HepG2 (cell line): Measurements from ENCODE around the gene CAMKMT. TPM values are rescaled to one million over a fixed set of nuclear protein-coding genes. Genes with fewer than 3 reads are reported as not detected.

Experiments
- ATAC-seq: fragments of 200-7000 bp; cut with Tn5 transposase; 3 replicates; pipeline ENCODE4 v1.9.1; 2020; ENCODE audit warnings: mild to moderate bottlenecking, moderate library complexity
- BruUV-seq: library from RNA; stranded (reverse); fragments of 400-500 nt; replicated peaks from 2 replicates; lab custom pipeline; 2021; lab: Mats Ljungman, UMichigan
- CTCF ChIA-PET: fragments of 300-600 bp; formaldehyde crosslinking; extraction: SDS; loops from one replicate; lab custom pipeline; 2021; ENCODE audit warnings: low total read pairs, inconsistent platforms, low intra/inter-chr PET ratio; lab: Yijun Ruan, JAX
- POLR2A ChIA-PET: fragments of 350-600 bp; sonication (Branson Sonifier 250); formaldehyde crosslinking; loops from one replicate; lab custom pipeline; 2020; ENCODE audit warnings: antibody characterized with exemption, inconsistent platforms; lab: Yijun Ruan, JAX
- DNase-seq: peaks from one replicate; pipeline ENCODE4 v3.0.0-alpha.2; 2015; ENCODE audit warnings: low spot score
- FAIRE-seq: peaks from 3 replicates; lab custom pipeline; 2011; peaks lifted over from hg19 to GRCh38; lab: Jason Lieb, UNC
- H2AFZ ChIP-seq: one replicate; pipeline ENCODE4 v1.6.1; 2011; ENCODE audit warnings: low read length, inconsistent platforms
- H3K27ac ChIP-seq: fragments of 300-600 bp; 3 replicates; pipeline ENCODE4 v1.8.0; 2011; ENCODE audit warnings: mixed run types, mild to moderate bottlenecking, mixed read lengths, low read length, inconsistent platforms; ENCODE audit not compliant: insufficient read depth; ENCODE audit errors: extremely low read length
- H3K27me3 ChIP-seq, 2 experiments: fragments of 200-600 bp in 1 of 2; 2 replicates in 1 of 2; 3 replicates in 1 of 2; pipeline versions ENCODE4 v1.6.0 to v1.8.0; 2011; ENCODE audit warnings: low read length in 2 of 2, mild to moderate bottlenecking in 2 of 2, moderate library complexity in 2 of 2, inconsistent platforms in 1 of 2; ENCODE audit not compliant: insufficient read depth in 2 of 2, control insufficient read depth in 1 of 2
- H3K36me3 ChIP-seq, 2 experiments: fragments of 200-600 bp in 1 of 2; replicated peaks in 1 of 2; 2 replicates in 1 of 2; 3 replicates in 1 of 2; pipeline versions ENCODE4 v1.5.1 to v1.8.0; 2011; ENCODE audit warnings: low read length in 2 of 2, inconsistent platforms in 1 of 2; ENCODE audit not compliant: insufficient read depth in 2 of 2, control insufficient read depth in 1 of 2
- H3K4me1 ChIP-seq: 2 replicates; pipeline ENCODE4 v1.5.1; 2012; ENCODE audit warnings: low read length, inconsistent platforms; ENCODE audit not compliant: insufficient read depth
- H3K4me2 ChIP-seq: 2 replicates; pipeline ENCODE4 v1.6.0; 2011; ENCODE audit warnings: low read depth, low read length, inconsistent platforms
- H3K4me3 ChIP-seq, 3 experiments: fragments of 200-600 bp in 1 of 3; sonication (generic), shearing (Covaris generic) in 1 of 3; replicated peaks in 1 of 3; 2 replicates each; pipeline ENCODE4 v1.5.1; 2011 to 2016; ENCODE audit warnings: low read length in 3 of 3, inconsistent platforms in 2 of 3, low read depth in 2 of 3, mild to moderate bottlenecking in 2 of 3, control low read depth in 1 of 3, mixed read lengths in 1 of 3; ENCODE audit not compliant: insufficient read depth in 1 of 3
- H3K79me2 ChIP-seq: one replicate; pipeline ENCODE4 v1.6.1; 2011; ENCODE audit warnings: low read length, inconsistent platforms; ENCODE audit not compliant: insufficient read depth
- H3K9ac ChIP-seq: 2 replicates; pipeline ENCODE4 v1.6.0; 2011; ENCODE audit warnings: mild to moderate bottlenecking, low read depth, low read length, inconsistent platforms; ENCODE audit not compliant: insufficient read depth
- H3K9me3 ChIP-seq: 2 replicates; pipeline ENCODE4 v1.5.1; 2012; ENCODE audit warnings: mild to moderate bottlenecking, low read length
- H4K20me1 ChIP-seq: 2 replicates; pipeline ENCODE4 v1.6.0; 2011; ENCODE audit warnings: inconsistent platforms, mild to moderate bottlenecking, low read length, moderate library complexity; ENCODE audit not compliant: insufficient read depth
- NCOR1 ChIP-seq: fragments of 200-600 bp; sonication (generic); IDR thresholded peaks from 2 replicates; pipeline ENCODE4 v1.7.0; 2017; ENCODE audit warnings: antibody characterized with exemption, low read length, borderline replicate concordance
- RBFOX2 ChIP-seq: fragments of 200-400 bp; formaldehyde crosslinking; IDR thresholded peaks from 2 replicates; pipeline ENCODE4 v1.6.1; 2017; ENCODE audit warnings: low read depth, mild to moderate bottlenecking, low read length
- WGBS: methylation state at CpG from one replicate; pipeline ENCODE4 v1.1.6; 2017; ENCODE audit warnings: low lambda C conversion rate; 5-methylcytosine and 5-hydroxymethylcytosine counted together
- in situ Hi-C: cut with HindIII; loops from 2 replicates; pipeline ENCODE4 v1.10.0; 2017; ENCODE audit warnings: low pct_unique_long_range_greater_than_20kb; ENCODE audit not compliant: extremely low pct_ligation_motif_present
- intact Hi-C: fragments of 100-400 bp; cut with micrococcal nuclease; formaldehyde crosslinking; loops from one replicate; pipeline ENCODE4 v1.10.0; 2022; ENCODE audit not compliant: unreplicated experiment
- polyA plus RNA-seq, 8 experiments: library from polyadenylated mRNA; depleted of rRNA in 3 of 8; stranded (reverse) in 7 of 8; unstranded in 1 of 8; fragments of >200 nt; fragmentation: Illumina TruSeq in 4 of 8; extraction: Trizol in 4 of 8; gene quantifications; 2 replicates each; pipeline versions ENCODE4 v1.2.1 to v1.2.3, GENCODE V29; 2011 to 2016; ENCODE audit warnings: low read depth in 4 of 8, missing spikeins in 1 of 8, mixed read lengths in 1 of 8; ENCODE audit not compliant: insufficient read depth in 1 of 8
- total RNA-seq, 5 experiments: library from RNA; depleted of rRNA; stranded (reverse); fragments of >200 nt; fragmentation: Illumina TruSeq; extraction: Trizol; gene quantifications; 2 replicates each; pipeline ENCODE4 v1.2.3, GENCODE V29; 2016; ENCODE audit warnings: low read depth in 1 of 5
- TF ChIP-seq, protein P1 (sequence below): sonication (generic); formaldehyde crosslinking; IDR thresholded peaks from 2 replicates; pipeline ENCODE4 v1.8.0; 2022; ENCODE audit warnings: missing genetic modification reagents, mild to moderate bottlenecking, moderate library complexity, borderline replicate concordance
- TF ChIP-seq, protein P2 (sequence below): sonication (generic); formaldehyde crosslinking; IDR thresholded peaks from 2 replicates; pipeline ENCODE4; 2020; ENCODE audit warnings: missing genetic modification reagents, mild to moderate bottlenecking, borderline replicate concordance

CAMKMT gene
- total and polyA plus RNA-seq, 2 of the 13 experiments (the other 11 are each of a cell fraction or from before 2014, with no cell fraction given): 6.9 to 20.8 TPM

DNA sequence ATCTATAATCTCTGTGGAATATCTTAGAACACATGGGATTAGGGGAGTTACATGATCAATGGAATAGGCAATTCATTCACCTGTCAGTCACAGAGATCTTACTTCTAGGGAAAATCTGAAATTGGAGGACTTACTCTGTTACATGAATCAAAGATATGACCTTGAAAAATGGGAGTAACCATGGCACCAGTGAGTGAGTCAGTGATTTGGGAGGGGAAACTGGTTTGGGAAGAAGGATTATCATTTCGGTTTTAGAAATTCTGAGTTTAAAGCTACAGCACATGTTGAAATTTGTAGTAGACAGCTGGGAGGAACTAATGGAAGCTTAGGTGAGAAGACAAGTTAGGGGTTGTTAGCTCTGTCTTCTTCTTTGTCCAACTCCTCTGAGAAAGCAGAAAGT is 153.7 kb downstream of the CAMKMT start (continued):
- TF ChIP-seq, protein P1, sequence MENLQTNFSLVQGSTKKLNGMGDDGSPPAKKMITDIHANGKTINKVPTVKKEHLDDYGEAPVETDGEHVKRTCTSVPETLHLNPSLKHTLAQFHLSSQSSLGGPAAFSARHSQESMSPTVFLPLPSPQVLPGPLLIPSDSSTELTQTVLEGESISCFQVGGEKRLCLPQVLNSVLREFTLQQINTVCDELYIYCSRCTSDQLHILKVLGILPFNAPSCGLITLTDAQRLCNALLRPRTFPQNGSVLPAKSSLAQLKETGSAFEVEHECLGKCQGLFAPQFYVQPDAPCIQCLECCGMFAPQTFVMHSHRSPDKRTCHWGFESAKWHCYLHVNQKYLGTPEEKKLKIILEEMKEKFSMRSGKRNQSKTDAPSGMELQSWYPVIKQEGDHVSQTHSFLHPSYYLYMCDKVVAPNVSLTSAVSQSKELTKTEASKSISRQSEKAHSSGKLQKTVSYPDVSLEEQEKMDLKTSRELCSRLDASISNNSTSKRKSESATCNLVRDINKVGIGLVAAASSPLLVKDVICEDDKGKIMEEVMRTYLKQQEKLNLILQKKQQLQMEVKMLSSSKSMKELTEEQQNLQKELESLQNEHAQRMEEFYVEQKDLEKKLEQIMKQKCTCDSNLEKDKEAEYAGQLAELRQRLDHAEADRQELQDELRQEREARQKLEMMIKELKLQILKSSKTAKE: no peak
- no peak for TF ChIP-seq RBFOX2

DNA sequence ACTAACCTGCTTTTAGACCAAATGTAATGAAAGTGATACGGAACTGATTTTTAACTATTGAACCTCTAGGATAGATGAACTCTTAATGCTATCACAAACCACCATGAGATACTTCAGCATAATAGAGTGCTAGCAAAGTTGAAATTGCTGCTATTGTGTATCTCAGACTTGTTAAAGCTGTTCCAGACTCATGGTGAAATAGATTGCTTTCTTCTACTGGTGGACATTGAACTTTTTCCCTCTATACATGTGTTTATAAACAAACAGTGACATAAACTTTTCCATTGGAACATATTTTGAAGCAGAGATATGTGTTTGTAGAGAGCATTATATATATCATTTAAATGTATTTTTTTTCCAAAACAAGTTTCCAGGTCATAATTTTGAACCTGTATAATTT is 157.3 kb downstream of the CAMKMT start:
- Histone ChIP-seq H4K20me1 (no peaks in the 10 kb centered on the region), H2AFZ (no peak overlapping the region), H3K27me3 (no peaks in the 10 kb centered on the region), H3K4me1 (peaks cover 11% of the 10 kb centered on the region), H3K9ac (no peak overlapping the region), H3K79me2 (no peaks in the 10 kb centered on the region), H3K36me3 (no peaks in the 10 kb centered on the region), H3K27ac (no peak overlapping the region)
- no TSS peak for BruUV-seq
- intact Hi-C loops: no loop called here
- 97% methylated on average over 1 of the region's 1 CpG for WGBS
- POLR2A ChIA-PET: no interaction called here
- TF ChIP-seq, protein P2, sequence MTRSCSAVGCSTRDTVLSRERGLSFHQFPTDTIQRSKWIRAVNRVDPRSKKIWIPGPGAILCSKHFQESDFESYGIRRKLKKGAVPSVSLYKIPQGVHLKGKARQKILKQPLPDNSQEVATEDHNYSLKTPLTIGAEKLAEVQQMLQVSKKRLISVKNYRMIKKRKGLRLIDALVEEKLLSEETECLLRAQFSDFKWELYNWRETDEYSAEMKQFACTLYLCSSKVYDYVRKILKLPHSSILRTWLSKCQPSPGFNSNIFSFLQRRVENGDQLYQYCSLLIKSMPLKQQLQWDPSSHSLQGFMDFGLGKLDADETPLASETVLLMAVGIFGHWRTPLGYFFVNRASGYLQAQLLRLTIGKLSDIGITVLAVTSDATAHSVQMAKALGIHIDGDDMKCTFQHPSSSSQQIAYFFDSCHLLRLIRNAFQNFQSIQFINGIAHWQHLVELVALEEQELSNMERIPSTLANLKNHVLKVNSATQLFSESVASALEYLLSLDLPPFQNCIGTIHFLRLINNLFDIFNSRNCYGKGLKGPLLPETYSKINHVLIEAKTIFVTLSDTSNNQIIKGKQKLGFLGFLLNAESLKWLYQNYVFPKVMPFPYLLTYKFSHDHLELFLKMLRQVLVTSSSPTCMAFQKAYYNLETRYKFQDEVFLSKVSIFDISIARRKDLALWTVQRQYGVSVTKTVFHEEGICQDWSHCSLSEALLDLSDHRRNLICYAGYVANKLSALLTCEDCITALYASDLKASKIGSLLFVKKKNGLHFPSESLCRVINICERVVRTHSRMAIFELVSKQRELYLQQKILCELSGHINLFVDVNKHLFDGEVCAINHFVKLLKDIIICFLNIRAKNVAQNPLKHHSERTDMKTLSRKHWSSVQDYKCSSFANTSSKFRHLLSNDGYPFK (CRISPR knock-in tag): no peak
- peak; percentile 19; the same call in 1 of the 2 replicates for TF ChIP-seq NCOR1
- TF ChIP-seq, all 625 proteins: peak for 1
- H3K9me3 ChIP-seq: peaks cover 18% of the 10 kb centered on the region
- in situ Hi-C loops: no loop called here
- H3K4me3 ChIP-seq: no peak overlapping the region
- CTCF ChIA-PET: no interaction called here
- FAIRE-seq (no peak), DNase-seq (no peak), ATAC-seq (peak; percentile 41; the same call in 1 of the 3 replicates)
- H3K4me2 ChIP-seq: no peak overlapping the region
